Measurements from ENCODE around the gene TMEM9B.

Gene TMEM9B

DNA sequence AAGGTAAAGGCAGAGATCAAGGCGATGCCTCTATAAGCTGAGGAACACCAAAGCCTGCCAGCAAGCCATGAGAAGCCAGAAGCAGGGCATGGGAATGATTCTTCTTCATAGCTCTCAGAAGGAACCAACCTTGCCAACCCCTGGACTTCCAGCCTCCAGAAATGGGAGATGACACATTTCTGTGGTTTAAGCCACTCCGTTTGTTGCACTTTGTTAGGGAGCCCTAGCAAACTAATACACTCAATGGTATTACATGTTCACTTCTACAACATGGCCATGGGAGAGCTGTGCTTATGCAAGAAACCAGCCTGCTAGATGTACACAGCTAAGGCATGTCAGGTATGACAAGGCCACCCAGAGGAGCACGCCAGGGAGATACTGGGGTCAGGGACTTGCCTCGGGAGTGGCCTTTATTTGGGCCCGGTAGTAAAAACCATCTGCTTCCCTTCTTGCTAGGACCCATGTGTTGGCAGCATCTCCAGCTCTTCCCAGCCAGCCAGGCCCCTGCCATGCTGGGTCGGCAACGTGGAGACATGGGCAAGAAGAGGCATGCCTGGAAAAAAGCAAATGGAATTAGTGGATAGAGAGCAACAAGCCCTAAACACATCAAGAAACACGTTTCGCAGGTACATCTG is 35.1 kb downstream of the TMEM9B start:
- DNase-seq (ENCODE audit: low spot score) = no peak

DNA sequence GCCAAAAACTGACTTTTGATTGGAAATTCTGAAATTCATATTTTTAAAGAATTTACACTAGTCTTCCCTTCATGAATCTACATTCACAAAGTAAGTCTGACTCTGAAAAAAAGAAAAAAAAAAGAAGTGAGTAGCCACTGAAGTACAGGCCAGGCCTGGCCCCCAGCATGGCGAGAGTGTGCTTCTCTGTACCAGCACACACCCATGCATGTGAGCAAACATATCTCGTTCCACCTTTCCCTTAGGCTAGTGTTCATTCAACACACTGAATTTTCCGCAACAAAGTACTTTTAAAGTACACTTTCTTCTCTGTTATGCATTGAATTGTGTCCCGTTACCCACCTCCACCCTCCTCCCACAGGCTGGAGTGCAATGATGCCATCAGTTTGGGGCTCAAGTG is 36.0 kb downstream of the TMEM9B start:
- no peak for DNase-seq (ENCODE audit: low spot score)

DNA sequence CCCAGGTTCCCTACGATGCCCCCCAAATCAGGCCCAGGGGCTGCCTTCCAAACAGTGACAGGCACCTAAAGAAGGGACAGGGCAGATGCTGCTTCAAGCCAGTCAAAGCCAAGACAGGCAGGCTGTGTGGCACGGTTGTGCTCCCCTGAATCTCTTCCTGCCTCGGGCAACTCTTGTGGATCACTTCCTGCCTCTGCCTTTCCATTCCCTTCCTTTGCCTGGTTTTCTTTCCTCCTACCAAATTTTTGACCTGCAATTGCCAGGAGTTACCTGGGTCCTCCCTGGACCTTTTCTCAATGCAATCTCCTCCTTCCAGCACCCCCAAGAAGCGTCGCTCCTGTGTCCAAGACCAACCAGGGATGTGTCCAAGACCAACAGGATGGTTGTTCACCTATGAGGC is 37.0 kb downstream of the TMEM9B start:
- no peak for DNase-seq (ENCODE audit: low spot score)

DNA sequence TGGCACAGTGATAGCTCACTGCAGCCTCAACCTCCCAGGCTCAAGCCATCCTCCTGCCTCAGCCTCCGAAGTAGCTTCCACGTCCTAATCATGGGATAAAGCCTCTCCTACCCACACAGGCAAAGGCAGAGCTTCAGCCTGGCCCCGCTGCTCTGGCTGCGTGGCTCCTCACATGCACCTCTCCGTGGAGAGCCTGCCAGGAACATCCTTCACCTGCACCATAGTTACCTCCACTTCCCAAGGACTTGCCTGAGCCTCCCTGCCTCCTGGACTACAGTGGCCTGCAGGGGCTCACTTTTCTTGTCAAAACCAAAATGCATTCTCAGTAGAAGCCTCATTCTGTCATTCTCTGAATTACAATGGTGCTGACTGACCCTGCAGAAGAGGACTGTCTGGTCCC is 38.0 kb downstream of the TMEM9B start:
- DNase-seq (ENCODE audit: low spot score) = no peak

DNA sequence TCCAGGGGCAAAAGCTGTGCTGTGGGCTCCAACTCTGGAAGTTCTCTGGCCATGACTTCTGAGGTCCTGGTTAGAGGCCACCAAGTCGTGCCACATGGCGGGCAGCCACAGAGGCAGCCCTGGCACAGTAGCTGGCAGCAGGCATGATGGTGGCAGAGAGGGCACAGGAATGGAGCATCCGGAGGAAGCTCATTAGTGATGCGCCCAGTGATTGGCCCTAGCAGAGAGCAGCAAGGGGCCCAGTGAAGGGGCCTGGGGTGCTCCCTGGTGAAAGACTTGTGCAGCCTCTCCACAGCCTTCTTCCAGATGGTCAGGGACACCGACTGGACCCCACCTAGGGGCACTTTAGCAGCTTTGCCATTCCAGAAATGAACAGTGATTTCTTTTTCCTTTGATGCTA is 38.5 kb downstream of the TMEM9B start:
- DNase-seq (ENCODE audit: low spot score) = no peak

DNA sequence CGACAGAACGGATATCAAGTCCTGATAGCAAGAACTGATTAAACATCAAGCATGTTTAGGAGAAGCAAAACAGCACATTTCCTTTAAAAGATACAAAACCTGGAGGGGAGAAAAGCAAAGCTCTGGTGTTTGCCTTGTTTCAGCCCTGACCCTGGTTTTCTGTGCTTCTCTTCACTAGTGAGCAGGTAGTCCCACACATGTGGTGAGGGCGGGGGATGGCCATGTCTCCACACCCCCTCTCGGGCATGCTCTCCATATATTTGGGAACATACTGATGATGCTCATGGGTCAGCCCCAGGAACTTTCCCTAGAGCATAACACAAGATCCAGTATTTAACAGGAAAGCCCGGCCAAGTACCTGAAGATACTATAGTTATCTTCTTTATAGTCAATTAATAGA is 41.6 kb downstream of the TMEM9B start:
- no peak for DNase-seq (ENCODE audit: low spot score)

DNA sequence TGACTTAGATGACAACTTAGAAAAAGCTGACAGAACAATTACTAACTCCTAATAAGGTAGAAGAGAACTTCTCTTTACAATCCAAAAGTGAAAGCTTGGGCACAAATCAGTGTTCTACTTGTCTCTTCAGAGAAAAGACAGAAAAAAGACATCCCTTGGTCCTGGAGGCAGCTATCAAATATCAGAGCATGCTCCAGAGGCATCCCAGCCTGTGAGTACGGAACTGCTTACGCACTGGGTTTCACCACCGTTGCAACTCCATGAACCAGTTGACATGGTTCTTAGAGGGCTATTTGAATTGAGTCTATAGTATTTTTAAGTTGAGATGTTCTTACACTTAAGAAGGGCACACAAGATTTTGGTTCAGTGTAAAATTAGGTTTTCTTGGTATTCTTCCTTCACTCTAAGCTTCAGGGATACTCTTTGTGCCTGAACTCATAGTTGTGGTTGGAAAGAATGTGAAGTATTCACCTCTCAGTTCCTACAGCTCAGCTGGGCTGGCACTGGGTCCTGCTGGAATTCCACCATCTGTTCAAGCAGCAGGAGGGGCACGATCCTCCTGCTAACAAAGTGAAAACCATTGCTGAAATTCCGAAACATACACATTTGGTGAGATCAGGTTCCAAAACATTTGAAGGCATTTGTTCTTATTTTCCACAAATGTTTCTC is 47.0 kb downstream of the TMEM9B start:
- peak; percentile 77 for DNase-seq (ENCODE audit: low spot score)

DNA sequence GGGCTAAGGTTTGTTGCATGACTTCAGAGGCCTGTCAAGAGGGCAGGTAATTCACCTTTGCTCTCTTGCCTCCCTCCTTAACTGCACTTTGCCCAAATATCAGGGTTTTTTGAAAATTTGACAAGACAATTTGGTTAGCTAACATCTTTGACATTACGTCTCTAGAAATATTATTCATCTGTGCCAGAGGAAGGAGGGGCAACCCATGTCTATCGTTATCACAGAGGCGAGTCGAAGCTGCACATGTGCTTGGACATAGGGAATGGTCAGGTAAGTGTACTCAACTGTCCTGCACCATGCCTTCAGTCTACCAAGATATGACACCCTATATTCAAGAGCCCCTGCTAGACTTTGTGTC is 49.6 kb downstream of the TMEM9B start:
- no peak for DNase-seq (ENCODE audit: low spot score)

DNA sequence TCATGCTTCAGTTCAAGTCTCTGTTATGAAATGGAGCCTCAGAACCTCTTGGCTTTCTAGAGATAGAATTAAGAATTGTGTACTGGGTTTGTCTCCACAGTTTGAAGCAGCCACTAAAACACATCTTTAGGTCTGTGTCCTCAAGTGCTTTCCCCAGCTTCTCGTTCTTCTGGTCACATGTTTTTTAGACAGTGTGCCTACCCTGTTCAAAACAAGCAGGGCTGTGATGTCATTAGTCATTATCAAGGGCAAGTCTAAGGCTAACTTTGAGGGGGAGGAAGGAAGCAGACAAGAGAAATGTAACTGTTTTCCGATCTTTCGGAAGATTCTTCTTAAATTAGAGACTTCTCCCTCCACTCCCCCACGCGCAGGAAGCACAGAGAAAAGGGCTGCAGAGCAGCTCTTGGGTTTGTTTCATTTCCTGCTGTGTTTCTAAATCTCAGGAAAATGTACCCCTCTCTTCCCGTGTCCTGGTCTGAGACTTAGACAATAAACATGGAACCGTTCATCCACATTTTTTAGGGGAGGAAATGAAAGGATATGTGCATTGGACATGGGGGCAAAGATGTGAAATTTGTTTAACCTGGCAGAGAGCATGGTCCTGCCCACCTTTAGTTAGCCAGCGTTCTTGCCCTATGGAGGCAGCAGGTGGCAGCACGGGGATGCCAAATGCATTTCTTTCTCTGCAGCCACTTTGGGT is 50.1 kb downstream of the TMEM9B start:
- DNase-seq (ENCODE audit: low spot score) = peak; percentile 38

DNA sequence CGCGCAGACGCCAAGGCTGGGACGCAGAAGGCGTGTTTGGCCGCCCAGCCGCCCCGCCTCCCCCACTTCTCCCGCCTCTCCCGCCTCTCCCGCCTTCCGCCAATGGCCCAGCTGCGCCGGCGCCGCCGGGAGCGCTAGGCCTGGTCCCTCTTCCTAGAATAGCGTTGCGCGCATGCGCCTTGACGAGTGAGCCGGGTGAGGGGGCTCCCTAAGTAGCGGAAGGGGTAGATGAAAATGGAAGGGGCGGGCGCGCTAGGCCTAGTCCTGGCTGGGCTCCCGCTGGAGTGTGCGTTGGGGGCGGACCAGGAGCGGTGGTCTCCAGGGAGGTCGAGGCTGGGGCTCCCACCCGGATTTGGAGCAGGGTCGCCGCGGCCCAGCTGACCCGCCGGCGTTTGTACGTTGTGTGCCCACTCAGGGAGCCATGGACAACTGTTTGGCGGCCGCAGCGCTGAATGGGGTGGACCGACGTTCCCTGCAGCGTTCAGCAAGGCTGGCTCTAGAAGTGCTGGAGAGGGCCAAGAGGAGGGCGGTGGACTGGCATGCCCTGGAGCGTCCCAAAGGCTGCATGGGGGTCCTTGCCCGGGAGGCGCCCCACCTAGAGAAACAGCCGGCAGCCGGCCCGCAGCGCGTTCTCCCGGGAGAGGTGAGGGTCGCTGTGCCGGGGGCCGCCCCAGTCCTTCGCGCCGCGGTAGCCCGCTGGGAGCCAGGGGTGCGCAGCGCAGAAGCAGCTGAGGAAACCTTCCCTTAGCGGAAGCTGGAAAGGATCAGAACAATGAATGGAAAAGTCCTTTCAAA is 53.0 kb downstream of the TMEM9B start, which contains the start of gene AKIP1:
AKIP1 (plus strand) TSS at position 161 of the 795 bp plus-strand sequence; CDS start at position 422, 261 bp downstream.
- peak; percentile 95 for DNase-seq (ENCODE audit: low spot score)

DNA sequence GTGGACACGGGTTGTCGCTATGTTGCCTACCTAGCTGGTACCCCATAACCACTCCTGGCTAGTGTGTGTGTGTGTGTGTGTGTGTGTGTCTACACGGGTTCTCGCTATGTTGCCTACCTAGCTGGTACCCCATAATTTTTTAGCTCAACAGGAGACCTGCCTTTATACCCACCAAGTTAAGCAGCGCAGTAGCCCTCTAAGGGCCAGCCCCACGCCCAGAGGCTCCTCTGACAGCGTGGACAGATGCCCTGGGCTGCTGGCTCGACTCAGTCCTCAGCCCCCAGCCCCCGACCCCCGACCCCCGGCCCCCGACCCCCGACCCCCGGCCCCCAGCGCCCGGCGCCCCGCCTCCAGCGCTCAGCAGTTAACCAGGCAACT is 53.6 kb downstream of the TMEM9B start:
- DNase-seq (ENCODE audit: low spot score) = no peak

DNA sequence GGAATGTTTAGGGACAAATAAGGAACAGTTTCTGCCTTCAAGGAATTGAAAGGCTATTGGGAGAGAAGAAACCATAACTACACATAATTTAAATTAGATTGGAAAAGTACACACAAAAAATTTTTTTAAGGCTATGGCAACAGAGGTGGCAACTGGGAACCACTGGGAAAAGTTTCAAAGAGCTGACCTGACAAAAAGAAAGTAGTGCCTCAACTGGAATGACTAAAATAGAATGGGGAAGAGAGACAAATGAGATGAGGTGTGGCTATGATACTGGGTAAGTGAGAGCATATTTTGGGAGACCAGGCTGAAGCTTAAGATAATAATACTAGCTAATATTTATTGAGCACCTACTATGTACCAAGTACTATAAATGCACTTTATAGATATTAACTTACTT is 56.1 kb downstream of the TMEM9B start:
- no peak for DNase-seq (ENCODE audit: low spot score)

DNA sequence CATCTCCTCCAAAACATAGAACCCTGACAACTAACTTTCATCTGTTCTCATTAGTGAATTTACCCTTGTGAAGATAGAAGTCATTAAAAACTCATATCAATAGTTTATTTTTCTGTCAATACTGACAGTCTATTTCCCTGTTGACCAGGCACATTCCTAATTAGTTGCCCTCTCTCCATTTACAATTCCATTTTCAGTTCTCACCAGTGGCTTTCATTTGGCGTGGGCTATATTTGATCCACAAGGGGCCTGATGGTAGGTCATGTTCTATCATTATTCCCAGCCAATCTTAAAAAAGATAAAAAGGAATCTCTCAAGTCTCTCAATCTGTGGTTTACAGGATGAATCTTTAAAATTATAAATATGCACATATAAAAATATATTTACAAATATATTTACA is 57.1 kb downstream of the TMEM9B start:
- DNase-seq (ENCODE audit: low spot score) = no peak

DNA sequence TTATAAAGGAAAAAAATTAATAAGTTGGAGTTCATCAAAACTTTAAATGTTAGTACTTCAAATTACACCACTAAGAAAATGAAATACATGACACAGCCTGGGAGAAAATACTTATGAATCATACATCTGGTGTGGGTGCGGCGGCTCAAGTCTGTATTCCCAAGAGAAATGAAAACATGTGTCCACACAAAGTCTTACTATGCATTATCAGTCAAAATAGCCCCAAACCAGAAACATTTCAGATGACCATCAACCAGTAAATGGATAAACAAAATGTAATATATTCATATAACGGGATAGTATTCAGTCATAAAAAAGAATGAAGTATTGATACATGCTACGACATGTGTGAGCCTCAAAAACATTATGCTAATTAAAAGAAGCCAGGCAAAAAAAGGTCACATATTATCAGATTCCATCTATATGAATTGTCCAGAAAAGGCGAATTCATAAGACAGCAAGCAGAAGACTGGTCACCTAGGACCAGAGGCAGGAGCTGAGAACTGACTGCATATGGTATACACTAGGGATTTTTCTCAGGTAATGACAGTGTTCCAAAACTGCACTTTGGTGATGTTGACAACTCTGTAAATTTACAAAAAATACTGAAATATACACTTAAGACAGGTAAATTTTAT is 58.6 kb downstream of the TMEM9B start:
- DNase-seq (ENCODE audit: low spot score) = peak; percentile 14

DNA sequence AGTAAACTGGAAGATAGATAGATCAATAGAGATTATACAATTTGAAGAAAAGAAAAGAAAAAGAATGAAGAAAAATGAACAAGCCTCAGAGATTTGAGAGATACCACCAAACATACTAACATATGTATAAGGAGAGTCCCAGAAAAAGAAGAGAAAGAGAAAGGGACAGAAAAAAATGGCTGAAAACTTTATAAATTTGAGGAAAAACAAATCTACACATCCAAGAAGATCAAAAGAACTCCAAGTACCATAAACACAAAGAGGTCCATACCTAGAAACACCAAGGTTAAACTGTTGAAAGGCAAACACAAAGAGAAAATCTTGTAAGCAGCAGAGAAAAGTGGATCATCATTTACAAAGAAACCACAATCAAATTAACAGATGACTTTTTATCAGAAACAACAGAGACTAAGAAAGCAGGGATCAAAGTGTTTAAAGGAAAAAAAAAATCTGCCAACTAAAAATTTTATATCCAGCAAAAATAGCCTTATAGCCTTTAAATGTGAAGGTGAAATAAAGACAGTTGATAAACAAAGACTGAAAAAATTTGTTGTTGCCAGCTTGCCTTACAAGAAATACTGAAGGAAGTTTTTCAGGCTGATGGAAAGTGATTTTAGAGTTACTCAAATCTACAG is 65.0 kb downstream of the TMEM9B start:
- DNase-seq (ENCODE audit: low spot score) = no peak

All from kidney tubule cell (primary cell).